Peyer's patch (tissue), 4 donors: ENCODE data around the gene OR52K2. TPM values are rescaled to one million over a fixed set of nuclear protein-coding genes. Genes with fewer than 3 reads are reported as not detected.
"Not testable (repeated sequence)": the region's sequence is repeated elsewhere in the genome, so short reads cannot be mapped to it uniquely, and the experiment has no call there.

Experiments
- DNase-seq, 3 donors: peaks; one replicate each; pipeline ENCODE4 v3.0.0-alpha.2; 2017 to 2019
- H3K27ac ChIP-seq, 4 donors: fragments of 200-600 bp; sonication (generic); one replicate each; pipeline ENCODE4 v1.5.1; 2016 to 2019
- H3K27me3 ChIP-seq, 2 donors: fragments of 200-600 bp; sonication (generic); one replicate each; pipeline ENCODE4 v1.5.1; 2019
- H3K36me3 ChIP-seq, 3 donors: fragments of 200-600 bp; sonication (generic); one replicate each; pipeline ENCODE4 v1.5.1; 2016 to 2019
- H3K4me1 ChIP-seq, 4 donors: fragments of 200-600 bp; sonication (generic); one replicate each; pipeline ENCODE4 v1.5.1; 2016 to 2019
- H3K4me3 ChIP-seq, 4 donors: fragments of 200-600 bp; sonication (generic); 1 replicate in 3 of 4; 2 replicates in 1 of 4; pipeline ENCODE4 v1.5.1; 2016 to 2019; ENCODE audit warnings: mild to moderate bottlenecking in 1 of 4
- H3K9me3 ChIP-seq, 4 donors: fragments of 200-600 bp; sonication (generic); one replicate each; pipeline ENCODE4 v1.5.1; 2016 to 2019; ENCODE audit warnings: mild to moderate bottlenecking in 1 of 4
- CTCF ChIP-seq, 6 experiments: fragments of 450-650 bp in 4 of 6; fragments of 200-600 bp in 2 of 6; sonication (generic) in 1 of 6; IDR thresholded peaks; one replicate each; pipeline ENCODE4 v1.5.1; 2017 to 2019; ENCODE audit warnings: antibody characterized with exemption in 6 of 6, mild to moderate bottlenecking in 3 of 6, moderate library complexity in 1 of 6
- POLR2A ChIP-seq, 2 donors: fragments of 450-650 bp; IDR thresholded peaks; one replicate each; pipeline ENCODE4 v1.5.1; 2017; ENCODE audit warnings: antibody characterized with exemption in 2 of 2, mild to moderate bottlenecking in 2 of 2, moderate library complexity in 2 of 2
- total RNA-seq, 4 donors: library from RNA; depleted of rRNA; stranded (reverse); fragments of >200 nt; gene quantifications; one replicate each; pipeline ENCODE4 v1.1.0, GENCODE V29; 2016

Gene OR52K2
- total RNA-seq, 4 donors from 2014 or later = not detected

GRCh38 chr11:4482445-4482844, 33.4 kb downstream of the OR52K2 start, which contains the start of gene OR52K1:
TSS of gene OR52K1 (plus strand) at chr11:4482646. CDS start at chr11:4488901, 6,255 bp downstream.
- DNase-seq = no peak
- TF ChIP-seq CTCF (IDR thresholded peaks at IDR 0.05) = no peak
- TF ChIP-seq POLR2A (IDR thresholded peaks at IDR 0.05) = no peak
- Histone ChIP-seq H3K9me3 (no peaks in the 10 kb centered on the region), H3K27ac (no peak within 1 kb of the TSS), H3K36me3 (no peaks in the 10 kb centered on the region), H3K4me1 (no peaks in the 10 kb centered on the region), H3K27me3 (no peaks in the 10 kb centered on the region), H3K4me3 (no peak within 1 kb of the TSS)

GRCh38 chr11:4484310-4484709, 35.2 kb downstream of the OR52K2 start:
- H3K27ac ChIP-seq = no peak overlapping the region
- H3K36me3 ChIP-seq = no peaks in the 10 kb centered on the region
- H3K4me1 ChIP-seq = no peaks in the 10 kb centered on the region
- no peak for TF ChIP-seq CTCF (IDR thresholded peaks at IDR 0.05)
- TF ChIP-seq POLR2A (IDR thresholded peaks at IDR 0.05) = no peak
- DNase-seq = no peak
- no peaks in the 10 kb centered on the region for H3K27me3 ChIP-seq
- H3K4me3 ChIP-seq = no peak overlapping the region
- no peaks in the 10 kb centered on the region for H3K9me3 ChIP-seq

- not testable (repeated sequence) for H3K4me3 ChIP-seq, H3K27me3 ChIP-seq, DNase-seq, H3K4me1 ChIP-seq, H3K27ac ChIP-seq, H3K9me3 ChIP-seq, H3K36me3 ChIP-seq
Observed at GRCh38 chr11:4491405-4491804, 42.3 kb downstream of the OR52K2 start.

DNA sequence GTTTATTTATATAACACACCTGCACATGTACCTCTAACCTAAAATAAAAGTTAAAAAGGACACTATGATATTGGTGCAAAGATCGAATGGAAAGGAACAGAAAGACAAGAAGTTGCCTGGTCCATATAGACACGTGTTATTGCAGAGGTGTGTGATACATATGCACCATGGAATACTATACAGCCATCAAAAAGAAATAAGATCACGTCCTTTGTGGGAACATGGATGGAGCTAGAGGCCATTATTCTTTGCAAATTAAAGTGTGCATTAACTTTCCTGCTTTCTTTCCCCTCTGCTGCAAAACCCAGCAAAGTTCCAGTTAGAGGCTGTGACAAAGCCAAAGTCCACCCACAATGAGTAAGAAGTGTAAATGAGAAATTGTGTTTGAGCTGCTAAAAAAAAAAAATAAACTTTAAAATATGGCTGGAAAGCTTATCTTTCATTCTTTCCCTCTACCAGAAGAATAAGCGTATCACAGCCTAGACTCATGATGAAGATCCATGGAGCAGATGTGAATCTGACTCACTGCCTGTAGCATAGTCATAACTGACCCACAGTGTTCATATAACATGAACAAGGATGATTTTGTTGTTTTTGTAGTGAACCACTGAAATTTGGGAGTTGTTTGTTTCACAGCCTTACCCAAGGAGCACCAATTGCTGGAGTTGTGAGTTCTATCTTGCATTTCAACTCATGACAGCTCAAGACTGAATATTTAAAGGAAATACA, 42.9 kb downstream of the OR52K2 start:
- Histone ChIP-seq H3K36me3 (no peaks in the 10 kb centered on the region), H3K9me3 (no peaks in the 10 kb centered on the region), H3K4me1 (no peaks in the 10 kb centered on the region), H3K27me3 (no peaks in the 10 kb centered on the region), H3K27ac (no peak overlapping the region), H3K4me3 (no peak overlapping the region)
- TF ChIP-seq POLR2A (IDR thresholded peaks at IDR 0.05) (no peak), CTCF (IDR thresholded peaks at IDR 0.05) (no peak)
- no peak for DNase-seq

GRCh38 chr11:4493480-4493818, 44.4 kb downstream of the OR52K2 start:
- Histone ChIP-seq H3K27me3 (no peaks in the 10 kb centered on the region), H3K9me3 (no peaks in the 10 kb centered on the region), H3K4me3 (no peak overlapping the region), H3K4me1 (no peaks in the 10 kb centered on the region), H3K27ac (no peak overlapping the region), H3K36me3 (no peaks in the 10 kb centered on the region)
- no peak for DNase-seq
- no peak for TF ChIP-seq CTCF (IDR thresholded peaks at IDR 0.05)
- no peak for TF ChIP-seq POLR2A (IDR thresholded peaks at IDR 0.05)

- Histone ChIP-seq H3K27me3 (no peaks in the 10 kb centered on the region), H3K36me3 (no peaks in the 10 kb centered on the region), H3K4me1 (no peaks in the 10 kb centered on the region), H3K27ac (no peak overlapping the region), H3K9me3 (no peaks in the 10 kb centered on the region), H3K4me3 (no peak overlapping the region)
- DNase-seq = no peak
- TF ChIP-seq POLR2A (IDR thresholded peaks at IDR 0.05) = no peak
- TF ChIP-seq CTCF (IDR thresholded peaks at IDR 0.05) = no peak
Observed at GRCh38 chr11:4495487-4495886, 46.4 kb downstream of the OR52K2 start.
